Measurements from ENCODE around the gene RIOK1. TPM values are rescaled to one million over a fixed set of nuclear protein-coding genes. Genes with fewer than 3 reads are reported as not detected.
"Not testable (repeated sequence)": the region's sequence is repeated elsewhere in the genome, so short reads cannot be mapped to it uniquely, and the experiment has no call there.

The RIOK1 gene
- total RNA-seq, 1 donor from 2014 or later, result 26.8 TPM

DNA sequence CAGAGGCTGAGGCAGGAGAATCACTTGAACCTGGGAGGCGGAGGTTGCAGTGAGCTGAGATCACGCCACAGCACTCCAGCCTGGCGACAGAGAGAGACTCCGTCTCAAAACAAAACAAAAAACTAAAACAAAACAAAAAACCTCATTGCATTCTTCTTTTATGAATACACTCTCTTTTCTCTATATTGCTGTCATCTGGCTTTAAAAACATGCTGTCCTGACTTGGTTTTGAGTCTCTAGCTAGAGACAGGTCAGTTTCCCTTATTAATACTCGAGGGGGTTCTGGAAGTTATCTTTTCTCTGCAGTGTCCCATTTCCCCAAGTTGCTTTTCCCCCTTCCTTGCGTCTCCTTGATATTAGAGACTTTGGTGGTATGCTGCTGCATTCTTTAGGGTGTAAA lies 50.9 kb downstream of the RIOK1 start:
- DNase-seq (ENCODE audit: low read depth, low spot score), result no peak

DNA sequence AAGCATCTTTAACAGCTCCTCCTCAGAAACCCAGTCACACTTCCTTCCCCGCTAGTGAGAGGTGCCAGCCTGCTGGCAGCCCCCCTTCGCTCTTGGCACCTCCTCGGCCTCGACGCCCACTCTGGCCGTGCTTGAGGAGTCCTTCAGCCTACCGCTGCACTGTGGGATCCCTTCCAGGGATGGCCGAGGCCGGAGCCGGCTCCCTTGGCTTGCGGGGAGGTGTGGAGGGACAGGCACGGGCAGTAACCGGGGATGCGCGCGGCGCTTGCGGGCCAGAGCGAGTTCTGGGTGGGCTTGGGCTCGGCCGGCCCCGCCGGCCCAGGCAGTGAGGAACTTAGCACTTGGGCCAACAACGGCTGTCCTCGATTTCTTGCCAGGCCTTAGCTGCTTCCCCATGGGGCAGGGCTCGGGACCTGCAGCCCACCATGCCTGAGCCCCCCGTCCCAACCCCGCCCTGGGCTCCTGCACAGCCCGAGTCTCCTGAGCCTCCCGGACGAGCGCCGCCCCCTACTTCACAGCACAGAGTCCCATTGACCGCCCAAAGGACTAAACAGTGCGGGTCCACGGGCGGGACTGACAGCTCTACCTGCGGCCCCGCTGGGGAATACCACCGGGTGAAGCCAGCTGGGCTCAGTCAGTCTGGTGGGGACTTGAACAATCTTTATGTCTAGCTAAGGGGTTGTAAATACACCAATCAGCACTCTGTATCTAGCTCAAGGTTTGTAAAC lies 51.6 kb downstream of the RIOK1 start:
- no peak for DNase-seq (ENCODE audit: low read depth, low spot score)

DNA sequence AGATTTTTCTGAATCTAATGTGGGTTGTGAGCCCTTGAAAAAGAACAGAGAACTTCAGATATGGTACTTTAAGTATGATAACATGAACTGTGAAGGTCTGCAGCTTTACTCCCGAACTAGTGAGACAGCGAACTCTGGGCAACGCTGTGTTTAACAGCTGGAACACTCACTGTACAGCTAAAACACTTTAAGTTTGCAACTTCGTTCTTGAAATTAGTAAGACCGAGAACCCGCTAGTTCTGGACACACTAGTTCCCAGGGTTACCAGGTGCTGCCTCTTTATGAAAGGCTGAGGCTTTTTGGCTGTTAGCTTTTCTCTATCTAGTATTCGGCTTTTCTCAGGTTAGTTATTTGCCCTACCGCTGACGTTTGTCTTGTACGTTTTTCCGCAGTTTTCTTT lies 52.9 kb downstream of the RIOK1 start:
- DNase-seq (ENCODE audit: low read depth, low spot score), result no peak

DNA sequence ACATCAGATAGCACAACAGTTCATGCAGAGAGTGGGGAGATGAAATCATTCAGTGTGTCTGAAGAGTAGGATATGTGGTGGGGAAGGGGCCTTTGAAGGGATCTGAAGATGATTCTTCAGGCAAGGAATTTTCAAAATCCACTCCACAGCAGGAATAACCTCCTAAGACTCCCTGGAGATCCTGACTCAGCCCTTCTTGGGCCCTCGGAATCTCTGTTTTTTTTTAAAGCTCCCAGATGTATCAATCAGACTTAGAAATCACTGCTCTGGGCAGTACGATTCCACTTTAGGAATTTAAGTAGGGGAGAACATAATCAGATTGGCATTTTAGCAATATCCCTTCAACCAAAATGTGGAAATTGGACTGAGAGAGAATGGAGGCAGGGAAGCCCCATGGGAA lies 55.5 kb downstream of the RIOK1 start:
- no peak for DNase-seq (ENCODE audit: low read depth, low spot score)

- no peak for DNase-seq (ENCODE audit: low read depth, low spot score)
These were observed 56.4 kb downstream of the RIOK1 start for GRCh38 chr6:7445885-7446461.

- no peak for DNase-seq (ENCODE audit: low read depth, low spot score)
These were observed 57.2 kb downstream of the RIOK1 start for GRCh38 chr6:7446619-7447325.

DNA sequence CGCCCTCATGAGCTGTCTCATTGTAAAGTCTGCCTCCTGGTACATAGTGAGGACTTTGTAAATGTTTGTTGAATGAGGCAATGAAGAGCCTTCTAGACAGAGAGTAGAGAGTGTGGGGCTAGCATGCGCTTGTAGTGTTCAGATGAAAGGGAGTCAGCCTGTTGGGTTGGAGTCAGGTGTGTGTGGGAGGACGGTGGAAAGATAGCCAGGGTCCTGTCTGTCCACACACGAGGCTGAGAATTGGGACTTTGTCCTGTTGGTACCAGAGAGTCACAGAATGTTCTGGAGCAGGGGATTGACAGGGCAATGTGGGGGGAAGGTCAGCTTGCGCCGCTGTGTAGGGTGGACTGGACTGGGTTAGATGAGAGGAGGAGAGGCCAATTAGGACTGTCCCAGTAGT lies 58.6 kb downstream of the RIOK1 start:
- DNase-seq (ENCODE audit: low read depth, low spot score), result no peak

- DNase-seq (ENCODE audit: low read depth, low spot score), result no peak
These were observed 59.4 kb downstream of the RIOK1 start for GRCh38 chr6:7449018-7449417.

GRCh38 chr6:7451326-7451725 lies 61.7 kb downstream of the RIOK1 start:
- no peak for DNase-seq (ENCODE audit: low read depth, low spot score)

DNA sequence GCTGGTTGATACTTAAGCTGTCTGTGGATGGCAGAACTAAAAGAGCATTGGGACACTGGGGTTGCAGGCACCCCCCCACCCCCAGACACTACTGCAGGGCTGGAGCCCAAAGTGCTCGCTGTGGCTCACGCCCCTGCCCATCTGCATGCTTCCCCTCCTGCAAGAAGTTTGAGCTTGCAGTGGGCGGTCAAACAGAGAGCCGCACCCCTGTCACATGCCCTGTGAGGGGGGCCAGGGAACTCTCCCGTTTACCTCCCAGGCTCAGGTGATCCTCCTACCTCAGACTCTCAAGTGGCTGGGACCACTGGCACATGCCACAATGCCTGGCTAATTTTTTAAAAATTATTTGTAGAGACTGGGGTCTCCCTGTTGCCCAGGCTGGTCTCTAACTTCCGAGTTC lies 63.3 kb downstream of the RIOK1 start:
- DNase-seq (ENCODE audit: low read depth, low spot score), result no peak

GRCh38 chr6:7454696-7455358 lies 65.2 kb downstream of the RIOK1 start:
- DNase-seq (ENCODE audit: low read depth, low spot score), result no peak

GRCh38 chr6:7456302-7456701 lies 66.7 kb downstream of the RIOK1 start:
- not testable (repeated sequence) for DNase-seq (ENCODE audit: low read depth, low spot score)

- no peak for DNase-seq (ENCODE audit: low read depth, low spot score)
These were observed 71.8 kb downstream of the RIOK1 start for GRCh38 chr6:7461416-7461815.

- DNase-seq (ENCODE audit: low read depth, low spot score), result no peak
These were observed 74.2 kb downstream of the RIOK1 start for GRCh38 chr6:7463785-7464184.

GRCh38 chr6:7467007-7467897 lies 77.6 kb downstream of the RIOK1 start:
- no peak for DNase-seq (ENCODE audit: low read depth, low spot score)

Other genes with a start within 250 kb of the RIOK1 start
- 129 and 160 TPM in 2 replicates for gene SSR1, start 76.6 kb upstream of the RIOK1 start, total RNA-seq
- 0.04 and 0.13 TPM in 2 replicates for gene CAGE1, start 66 bp upstream of the RIOK1 start, total RNA-seq
- 0.07 and 0.18 TPM in 2 replicates for gene DSP, start 151.9 kb downstream of the RIOK1 start, total RNA-seq
- gene SNRNP48, start 200.4 kb downstream of the RIOK1 start, total RNA-seq, result 11.9 and 24.0 TPM in 2 replicates

Measured in pulmonary artery endothelial cell (primary cell).